Heart left ventricle (tissue), 13 donors: ENCODE data around the gene ORC1.

Source experiments
- POLR2A ChIP-seq, 2 donors: fragments of 450-650 bp; IDR thresholded peaks; one replicate each; pipeline ENCODE4 v1.6.1; 2017; ENCODE audit warnings: antibody characterized with exemption in 2 of 2, mild to moderate bottlenecking in 2 of 2, moderate library complexity in 2 of 2
- TF ChIP-seq, protein P1 (sequence below), 12 donors: fragments of 200-600 bp; sonication (generic) in 4 of 12; IDR thresholded peaks; one replicate each; pipeline versions ENCODE4 v1.5.0 to v1.8.0; 2018 to 2022; ENCODE audit warnings: antibody characterized with exemption in 12 of 12, mild to moderate bottlenecking in 5 of 12
- donor health status: ischemic (EF 13 %, LVEDD 7.1; RV severe dilation, severe dysfunction).
- donor health status: DM: no; HTN: yes; CAD: no.
- donor health status: DM: no; HTN: no; CAD: no.
- donor health status: ischemic (EF 25% LVEDD 6.9; RV normal size, moderate dysfunction).
- donor health status: ischemic (EF 25% LVEDD 5.7; RV mildly dilated, moderate dysfunction).
- donor health status: ischemic (EF 35%, LVEDD 5.7; RV mildly dilated, moderate dysfunction).
- donor health status: nonischemic (EF 11% LVEDD 7.7; RV severe dilation, severe dysfunction).
- donor health status: DM: yes; HTN: yes; CAD: no.
- donor health status: PGD.
- donor health status: ischemic (EF 29% LVEDD 5.4; RV normal size, mild dysfunction).
- donor health status: nonischemic (EF 23%, LVEDD 6.1; RV moderate dilation, normal function).

DNA sequence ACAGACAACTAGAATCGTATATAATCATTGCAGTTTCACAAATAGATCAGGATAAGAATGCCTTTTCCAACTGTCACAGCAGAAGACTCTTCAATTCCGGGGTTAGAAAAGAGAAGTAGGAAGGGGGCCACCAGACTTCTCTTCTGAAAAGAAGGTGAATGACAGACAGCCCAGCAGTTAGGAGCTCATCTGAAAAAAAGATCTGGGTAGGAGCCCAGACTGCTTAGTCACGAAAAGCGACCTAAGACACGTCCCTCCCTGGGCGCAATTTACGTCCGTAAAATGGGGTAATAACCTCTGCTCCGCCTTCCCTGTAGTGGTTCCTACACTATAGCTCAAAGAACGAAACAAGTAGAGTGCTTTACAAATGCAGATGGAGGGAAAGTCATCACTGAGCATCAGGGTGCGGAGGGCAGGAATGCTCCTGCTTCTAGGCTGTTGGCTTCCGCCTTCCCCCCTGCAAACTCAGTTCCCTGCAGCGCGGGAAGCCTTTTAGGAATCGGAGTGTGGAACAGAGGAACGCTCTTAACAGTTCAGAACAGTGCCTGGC lies 582 bp downstream of the ORC1 start:
- TF ChIP-seq, protein P1, sequence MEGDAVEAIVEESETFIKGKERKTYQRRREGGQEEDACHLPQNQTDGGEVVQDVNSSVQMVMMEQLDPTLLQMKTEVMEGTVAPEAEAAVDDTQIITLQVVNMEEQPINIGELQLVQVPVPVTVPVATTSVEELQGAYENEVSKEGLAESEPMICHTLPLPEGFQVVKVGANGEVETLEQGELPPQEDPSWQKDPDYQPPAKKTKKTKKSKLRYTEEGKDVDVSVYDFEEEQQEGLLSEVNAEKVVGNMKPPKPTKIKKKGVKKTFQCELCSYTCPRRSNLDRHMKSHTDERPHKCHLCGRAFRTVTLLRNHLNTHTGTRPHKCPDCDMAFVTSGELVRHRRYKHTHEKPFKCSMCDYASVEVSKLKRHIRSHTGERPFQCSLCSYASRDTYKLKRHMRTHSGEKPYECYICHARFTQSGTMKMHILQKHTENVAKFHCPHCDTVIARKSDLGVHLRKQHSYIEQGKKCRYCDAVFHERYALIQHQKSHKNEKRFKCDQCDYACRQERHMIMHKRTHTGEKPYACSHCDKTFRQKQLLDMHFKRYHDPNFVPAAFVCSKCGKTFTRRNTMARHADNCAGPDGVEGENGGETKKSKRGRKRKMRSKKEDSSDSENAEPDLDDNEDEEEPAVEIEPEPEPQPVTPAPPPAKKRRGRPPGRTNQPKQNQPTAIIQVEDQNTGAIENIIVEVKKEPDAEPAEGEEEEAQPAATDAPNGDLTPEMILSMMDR (IDR thresholded peaks at IDR 0.05) = no peak
- no peak for TF ChIP-seq POLR2A (IDR thresholded peaks at IDR 0.05)
